Karpas-422 (cell line): ENCODE results near the gene FAM50A. TPM values are rescaled to one million over a fixed set of nuclear protein-coding genes. Genes with fewer than 3 reads are reported as not detected.

Source experiments
- DNase-seq: peaks from one replicate; pipeline ENCODE4 v3.0.0-alpha.2; 2015
- H2AFZ ChIP-seq: fragments of 200-600 bp; sonication (generic); 2 replicates; pipeline ENCODE4 v1.6.1; 2014; ENCODE audit warnings: antibody characterized with exemption, low read length, mixed read lengths
- H3K27ac ChIP-seq: fragments of 200-600 bp; sonication (generic); 2 replicates; pipeline ENCODE4 v1.5.1; 2014; ENCODE audit warnings: mild to moderate bottlenecking, low read length, moderate library complexity
- H3K27me3 ChIP-seq: fragments of 200-600 bp; sonication (generic); 2 replicates; pipeline ENCODE4 v1.6.1; 2014; ENCODE audit warnings: low read length, mixed read lengths
- H3K36me3 ChIP-seq: fragments of 200-600 bp; sonication (generic); 2 replicates; pipeline ENCODE4 v1.6.1; 2014; ENCODE audit warnings: low read length, mixed read lengths; ENCODE audit not compliant: insufficient read depth
- H3K4me1 ChIP-seq: fragments of 200-600 bp; sonication (generic); 2 replicates; pipeline ENCODE4 v1.6.1; 2014; ENCODE audit warnings: mild to moderate bottlenecking, low read length, mixed read lengths
- H3K4me2 ChIP-seq: fragments of 200-600 bp; sonication (generic); 2 replicates; pipeline ENCODE4 v1.6.1; 2014; ENCODE audit warnings: low read length, low read depth, mild to moderate bottlenecking; ENCODE audit not compliant: poor library complexity, severe bottlenecking
- H3K4me3 ChIP-seq: fragments of 200-600 bp; sonication (generic); 2 replicates; pipeline ENCODE4 v1.5.1; 2014; ENCODE audit warnings: mild to moderate bottlenecking, antibody characterized with exemption, low read length, mixed read lengths
- H3K79me2 ChIP-seq: fragments of 200-600 bp; sonication (generic); 2 replicates; pipeline ENCODE4 v1.6.1; 2014; ENCODE audit warnings: mild to moderate bottlenecking, low read length, mixed read lengths
- H3K9ac ChIP-seq: fragments of 200-600 bp; sonication (generic); 2 replicates; pipeline ENCODE4 v1.6.0; 2014; ENCODE audit warnings: low read length
- H3K9me2 ChIP-seq: fragments of 200-600 bp; sonication (generic), shearing (Covaris generic); replicated peaks from 2 replicates; pipeline ENCODE4 v1.6.0; 2014; ENCODE audit warnings: mild to moderate bottlenecking, low read length, moderate library complexity; ENCODE audit not compliant: insufficient read depth
- H3K9me3 ChIP-seq: fragments of 300-700, 200-600 bp; sonication (generic); 2 replicates; pipeline ENCODE4 v1.6.1; 2014; ENCODE audit warnings: low read length, mixed read lengths
- H4K20me1 ChIP-seq: fragments of 200-600 bp; sonication (generic); 2 replicates; pipeline ENCODE4 v1.6.1; 2014; ENCODE audit warnings: mild to moderate bottlenecking, antibody characterized with exemption, low read length, low read depth; ENCODE audit not compliant: insufficient read depth
- total RNA-seq: library from RNA; depleted of rRNA; stranded (reverse); fragments of >200 nt; shearing (Covaris generic); gene quantifications from 2 replicates; pipeline ENCODE4 v1.2.3, GENCODE V29; 2014; ENCODE audit warnings: low replicate concordance

The FAM50A gene
- total RNA-seq, 1 experiment from 2014 or later: 18.9 TPM

DNA sequence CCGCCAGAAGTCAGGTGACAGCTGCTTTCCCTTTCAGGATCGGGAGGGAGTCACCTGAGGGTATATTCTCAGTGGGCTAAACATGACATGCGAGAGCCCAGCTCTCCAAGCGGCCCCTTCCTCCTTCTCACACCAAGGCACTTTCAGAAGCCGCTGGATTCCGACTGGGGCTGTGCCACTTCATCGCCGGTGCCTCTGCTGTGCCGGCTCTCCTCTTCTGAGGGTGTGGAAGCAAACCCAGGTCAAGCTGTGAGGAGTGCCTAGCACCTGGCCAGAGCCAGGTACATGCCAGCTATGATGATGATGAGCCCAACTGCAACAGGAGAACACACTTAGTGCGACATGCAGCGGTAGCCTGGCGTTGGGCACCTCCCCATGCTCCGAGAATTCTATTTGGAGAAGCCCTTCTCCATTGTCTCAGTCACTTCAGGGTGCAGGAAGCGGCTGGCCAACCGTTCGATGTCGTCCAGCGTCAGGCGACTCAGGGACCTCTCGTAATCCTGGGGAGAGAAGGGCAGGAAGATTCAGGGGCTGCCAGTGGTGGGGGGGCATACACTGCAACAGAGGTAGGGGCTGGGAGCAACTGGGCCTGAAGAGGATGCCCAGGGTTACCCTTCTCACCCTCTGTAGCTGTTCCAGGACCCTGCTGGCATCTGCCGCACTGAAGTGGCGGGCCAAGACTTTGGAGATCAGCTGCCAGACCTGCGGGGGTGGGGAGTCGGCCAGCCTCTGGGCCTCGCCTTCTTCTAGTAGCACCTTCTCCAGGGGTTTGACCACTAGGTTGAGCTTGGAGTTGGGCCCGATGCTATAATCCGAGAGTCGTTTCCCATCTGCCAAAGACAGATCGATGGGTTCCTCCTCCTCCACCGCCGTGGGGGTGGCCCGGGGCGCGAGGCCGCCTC is 41.5 kb downstream of the FAM50A start:
- no peak for DNase-seq
- Histone ChIP-seq H3K9me2 (no peaks in the 10 kb centered on the region), H3K36me3 (peaks cover 4% of the 10 kb centered on the region; the same call in 1 of the 2 replicates), H3K27me3 (no peaks in the 10 kb centered on the region), H2AFZ (no peak overlapping the region), H3K79me2 (peaks cover 32% of the 10 kb centered on the region), H3K27ac (peak overlapping the region; percentile 75), H3K4me2 (peak overlapping the region; percentile 81), H3K4me1 (peaks cover 66% of the 10 kb centered on the region), H3K9ac (peak overlapping the region; percentile 94), H3K4me3 (peak overlapping the region; percentile 78), H3K9me3 (no peaks in the 10 kb centered on the region), H4K20me1 (no peaks in the 10 kb centered on the region; the same call in 1 of the 2 replicates)

GRCh38 chrX:154486052-154486395 is 42.1 kb downstream of the FAM50A start:
- Histone ChIP-seq H3K27ac (peak overlapping the region; percentile 75), H3K4me3 (peak overlapping the region; percentile 78), H3K79me2 (peaks cover 32% of the 10 kb centered on the region), H3K9me3 (no peaks in the 10 kb centered on the region), H4K20me1 (no peaks in the 10 kb centered on the region; the same call in 1 of the 2 replicates), H3K4me1 (peaks cover 66% of the 10 kb centered on the region), H3K9me2 (no peaks in the 10 kb centered on the region), H3K36me3 (peaks cover 4% of the 10 kb centered on the region; the same call in 1 of the 2 replicates), H2AFZ (no peak overlapping the region), H3K4me2 (peak overlapping the region; percentile 81), H3K9ac (peak overlapping the region; percentile 94), H3K27me3 (no peaks in the 10 kb centered on the region)
- peak; percentile 69 for DNase-seq

DNA sequence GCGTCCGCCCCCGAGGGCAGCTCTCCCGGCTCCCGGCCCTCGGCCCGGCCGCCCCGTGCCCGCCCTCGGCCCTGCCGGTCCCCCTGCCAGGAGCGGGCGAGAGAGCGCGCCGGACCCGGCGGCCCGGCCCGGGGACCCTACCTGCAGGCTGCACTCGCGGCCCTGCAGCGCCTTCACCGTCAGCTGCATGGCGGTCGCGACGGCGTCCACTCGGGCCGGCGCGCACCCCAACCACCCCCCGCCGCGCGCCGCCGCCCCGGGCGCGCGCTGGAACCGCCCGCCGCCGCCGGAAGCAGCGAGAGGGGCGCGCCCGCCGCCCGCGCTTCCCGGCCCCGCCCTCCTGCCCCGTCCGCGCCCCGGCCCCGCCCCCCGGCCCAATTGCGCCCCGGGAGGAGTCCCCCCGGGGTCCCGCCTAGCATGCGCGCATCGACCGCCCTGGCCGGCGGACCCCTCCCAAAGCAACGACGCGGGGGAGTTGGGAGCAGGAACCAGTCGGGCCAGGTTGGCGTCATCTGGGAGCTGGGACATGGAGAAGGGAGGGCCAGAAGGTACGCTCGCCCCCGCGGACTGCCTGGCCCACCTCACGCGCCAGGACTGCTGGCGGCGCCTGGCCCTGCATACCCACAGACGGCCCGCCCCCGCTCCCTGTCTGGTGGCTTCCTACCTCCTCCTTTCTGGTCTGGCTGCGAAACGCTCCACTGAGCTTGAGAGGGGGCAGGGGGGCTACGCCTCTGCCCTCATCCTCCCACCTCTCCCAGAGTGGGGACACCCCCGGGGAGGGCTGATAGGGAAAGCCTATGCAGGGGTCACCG is 42.7 kb downstream of the FAM50A start, which contains the start of gene UBL4A:
UBL4A (minus strand) TSS at position 220 of the 812 bp plus-strand sequence; CDS start at position 189, 31 bp downstream.
- no peaks in the 10 kb centered on the region; the same call in 1 of the 2 replicates for H4K20me1 ChIP-seq
- H3K9me2 ChIP-seq: no peaks in the 10 kb centered on the region
- DNase-seq: peak; percentile 84
- H3K9ac ChIP-seq: peak within 1 kb of the TSS; percentile 94
- peaks cover 32% of the 10 kb centered on the region for H3K79me2 ChIP-seq
- H3K4me2 ChIP-seq: peak within 1 kb of the TSS; percentile 81
- peak within 1 kb of the TSS; percentile 75 for H3K27ac ChIP-seq
- H3K9me3 ChIP-seq: no peaks in the 10 kb centered on the region
- H3K27me3 ChIP-seq: no peaks in the 10 kb centered on the region
- peaks cover 4% of the 10 kb centered on the region; the same call in 1 of the 2 replicates for H3K36me3 ChIP-seq
- H3K4me3 ChIP-seq: peak within 1 kb of the TSS; percentile 78
- H3K4me1 ChIP-seq: peaks cover 66% of the 10 kb centered on the region
- H2AFZ ChIP-seq: no peak within 1 kb of the TSS

- Histone ChIP-seq H3K27ac (peak overlapping the region; percentile 35; the same call in 1 of the 2 replicates), H3K36me3 (peaks cover 4% of the 10 kb centered on the region; the same call in 1 of the 2 replicates), H3K79me2 (peaks cover 32% of the 10 kb centered on the region), H2AFZ (no peak overlapping the region), H3K9me3 (no peaks in the 10 kb centered on the region), H3K27me3 (no peaks in the 10 kb centered on the region), H3K9me2 (no peaks in the 10 kb centered on the region), H3K4me3 (peak overlapping the region; percentile 67; the same call in 1 of the 2 replicates), H3K9ac (peak overlapping the region; percentile 66; the same call in 1 of the 2 replicates), H4K20me1 (no peaks in the 10 kb centered on the region; the same call in 1 of the 2 replicates), H3K4me2 (peak overlapping the region; percentile 66), H3K4me1 (peaks cover 55% of the 10 kb centered on the region)
- no peak for DNase-seq
These were observed 43.8 kb downstream of the FAM50A start for GRCh38 chrX:154487518-154488290.

DNA sequence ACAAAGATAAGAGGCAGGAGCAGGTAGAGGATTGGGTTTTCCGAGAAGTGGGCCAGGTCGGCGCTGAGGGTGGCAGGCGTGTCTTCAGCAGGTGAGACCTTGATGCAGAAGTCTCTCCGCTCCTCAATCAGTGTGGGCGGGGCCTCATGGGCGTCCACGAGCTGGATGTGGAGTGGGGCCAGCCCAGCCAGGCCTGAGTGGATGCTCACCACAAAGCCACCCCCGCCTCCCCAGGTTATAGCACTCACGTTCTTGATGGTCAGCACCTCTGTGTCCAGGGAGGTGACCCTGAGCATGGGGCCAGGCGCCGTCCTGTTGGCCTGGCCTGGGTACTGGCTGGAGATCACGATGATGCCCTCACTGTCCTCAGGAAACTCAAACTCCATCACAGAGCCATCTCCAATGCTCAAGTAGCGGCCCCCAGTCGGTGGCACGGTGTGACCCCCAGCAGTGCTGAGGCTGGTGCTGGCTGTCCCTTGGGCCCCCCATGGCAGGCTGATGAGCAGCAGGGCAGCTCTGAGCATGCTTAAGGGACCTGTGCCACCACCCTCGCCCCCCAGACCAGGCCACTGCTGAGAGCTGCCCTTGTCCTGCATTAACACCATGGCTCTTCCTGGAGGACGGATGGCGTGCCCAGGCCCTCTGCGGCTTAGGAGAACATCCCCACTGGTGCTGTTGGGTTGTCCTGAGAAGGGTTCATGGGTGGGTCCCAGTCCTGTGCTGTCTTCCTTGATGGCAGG is 44.6 kb downstream of the FAM50A start:
- Histone ChIP-seq H2AFZ (no peak overlapping the region), H3K4me2 (peak overlapping the region; percentile 75), H3K27me3 (no peaks in the 10 kb centered on the region), H3K9ac (peak overlapping the region; percentile 84), H3K79me2 (peaks cover 32% of the 10 kb centered on the region), H3K9me2 (no peaks in the 10 kb centered on the region), H4K20me1 (no peaks in the 10 kb centered on the region; the same call in 1 of the 2 replicates), H3K4me1 (peaks cover 47% of the 10 kb centered on the region), H3K4me3 (peak overlapping the region; percentile 74; the same call in 1 of the 2 replicates), H3K9me3 (no peaks in the 10 kb centered on the region), H3K27ac (no peak overlapping the region), H3K36me3 (peaks cover 4% of the 10 kb centered on the region; the same call in 1 of the 2 replicates)
- no peak for DNase-seq

- H3K27ac ChIP-seq: no peak overlapping the region
- H3K27me3 ChIP-seq: no peaks in the 10 kb centered on the region
- peak overlapping the region; percentile 74; the same call in 1 of the 2 replicates for H3K4me3 ChIP-seq
- peak overlapping the region; percentile 75 for H3K4me2 ChIP-seq
- no peaks in the 10 kb centered on the region; the same call in 1 of the 2 replicates for H4K20me1 ChIP-seq
- no peak for DNase-seq
- peaks cover 40% of the 10 kb centered on the region for H3K4me1 ChIP-seq
- H3K9me2 ChIP-seq: no peaks in the 10 kb centered on the region
- peaks cover 4% of the 10 kb centered on the region; the same call in 1 of the 2 replicates for H3K36me3 ChIP-seq
- H3K9me3 ChIP-seq: no peaks in the 10 kb centered on the region
- H2AFZ ChIP-seq: no peak overlapping the region
- H3K79me2 ChIP-seq: peaks cover 32% of the 10 kb centered on the region
- H3K9ac ChIP-seq: peak overlapping the region; percentile 84
These were observed 45.2 kb downstream of the FAM50A start for GRCh38 chrX:154489182-154489581.

DNA sequence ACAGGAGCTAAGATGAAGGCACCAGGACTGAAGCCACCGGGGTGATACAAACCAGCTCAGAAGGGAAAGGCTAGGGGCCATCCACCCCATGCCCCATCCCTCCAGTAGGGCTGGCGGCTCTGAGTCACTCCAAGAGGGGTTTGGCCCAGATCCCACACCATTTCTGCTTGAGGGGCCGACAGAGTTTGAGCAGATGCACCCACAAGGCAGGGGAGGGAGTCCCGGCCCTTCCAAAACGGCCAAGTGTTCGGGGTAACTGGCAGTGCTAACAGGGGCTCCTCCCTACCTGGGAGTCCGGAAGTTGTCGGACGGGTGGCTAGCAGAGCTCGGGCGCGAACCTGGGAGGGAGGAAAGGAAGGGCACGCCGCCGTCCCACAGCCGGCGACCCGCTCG is 46.1 kb downstream of the FAM50A start:
- Histone ChIP-seq H3K79me2 (peaks cover 26% of the 10 kb centered on the region), H3K4me1 (peaks cover 37% of the 10 kb centered on the region), H3K4me2 (peak overlapping the region; percentile 75), H3K9me3 (no peaks in the 10 kb centered on the region), H3K9ac (peak overlapping the region; percentile 84), H3K4me3 (peak overlapping the region; percentile 74), H3K27ac (peak overlapping the region; percentile 47), H4K20me1 (no peaks in the 10 kb centered on the region; the same call in 1 of the 2 replicates), H3K36me3 (peaks cover 4% of the 10 kb centered on the region; the same call in 1 of the 2 replicates), H3K9me2 (no peaks in the 10 kb centered on the region), H3K27me3 (no peaks in the 10 kb centered on the region), H2AFZ (no peak overlapping the region)
- DNase-seq: peak; percentile 76
